ENCODE measurements around the gene CACNA1G. TPM values are rescaled to one million over a fixed set of nuclear protein-coding genes. Genes with fewer than 3 reads are reported as not detected.

Gene CACNA1G
- total RNA-seq, 1 donor from 2014 or later: 4.9 TPM

GRCh38 chr17:50635732-50635981 lies 75.1 kb downstream of the CACNA1G start:
- peak overlapping the region; percentile 47 to 58 for H3K4me3 ChIP-seq

GRCh38 chr17:50635982-50636803 lies 75.7 kb downstream of the CACNA1G start:
- TF ChIP-seq POLR2A (IDR thresholded peaks at IDR 0.05): no peak
- TF ChIP-seq POLR2AphosphoS5 (IDR thresholded peaks at IDR 0.05; ENCODE audit: insufficient read depth in 1 of 2, low read depth in 1 of 2): no peak
- no peak for TF ChIP-seq CTCF (IDR thresholded peaks at IDR 0.05)
- H3K4me1 ChIP-seq: peaks cover 55% of the 10 kb centered on the region
- intact Hi-C loops (cut with DNase I): no loop called here
- no peaks in the 10 kb centered on the region for H3K9me3 ChIP-seq
- no peak overlapping the region for H3K4me3 ChIP-seq
- H3K36me3 ChIP-seq: no peaks in the 10 kb centered on the region
- no peaks in the 10 kb centered on the region for H3K27me3 ChIP-seq
- no peak for DNase-seq (ENCODE audit: extremely low spot score in 2 of 2)
- H3K27ac ChIP-seq: no peak overlapping the region

More at GRCh38 chr17:50635732-50635981, 75.1 kb downstream of the CACNA1G start:
- H3K36me3 ChIP-seq: no peaks in the 10 kb centered on the region
- H3K4me1 ChIP-seq: peaks cover 50% of the 10 kb centered on the region
- no peaks in the 10 kb centered on the region for H3K9me3 ChIP-seq
- intact Hi-C loops (cut with DNase I): no loop called here
- H3K27me3 ChIP-seq: no peaks in the 10 kb centered on the region
- TF ChIP-seq POLR2AphosphoS5 (IDR thresholded peaks at IDR 0.05; ENCODE audit: insufficient read depth in 1 of 2, low read depth in 1 of 2): no peak
- no peak for DNase-seq (ENCODE audit: extremely low spot score in 2 of 2)
- no peak overlapping the region for H3K27ac ChIP-seq

GRCh38 chr17:50636804-50637195 lies 76.3 kb downstream of the CACNA1G start:
- Histone ChIP-seq H3K4me1 (peaks cover 54% of the 10 kb centered on the region), H3K9me3 (no peaks in the 10 kb centered on the region), H3K27me3 (no peaks in the 10 kb centered on the region), H3K27ac (no peak overlapping the region), H3K36me3 (no peaks in the 10 kb centered on the region), H3K4me3 (no peak overlapping the region)
- TF ChIP-seq CTCF (IDR thresholded peaks at IDR 0.05): no peak
- no peak for TF ChIP-seq POLR2A (IDR thresholded peaks at IDR 0.05)
- no peak for TF ChIP-seq POLR2AphosphoS5 (IDR thresholded peaks at IDR 0.05; ENCODE audit: insufficient read depth in 1 of 2, low read depth in 1 of 2)
- intact Hi-C loops (cut with DNase I): no loop called here
- no peak for DNase-seq (ENCODE audit: extremely low spot score in 2 of 2)

GRCh38 chr17:50637829-50638605 lies 77.5 kb downstream of the CACNA1G start:
- no peak for DNase-seq (ENCODE audit: extremely low spot score in 2 of 2)
- H3K4me1 ChIP-seq: peaks cover 52% of the 10 kb centered on the region
- intact Hi-C loops (cut with DNase I): no loop called here

GRCh38 chr17:50638606-50638965 lies 78.1 kb downstream of the CACNA1G start:
- Histone ChIP-seq H3K4me1 (peaks cover 56% of the 10 kb centered on the region), H3K27me3 (no peaks in the 10 kb centered on the region), H3K4me3 (no peak overlapping the region), H3K27ac (peak overlapping the region; percentile 10), H3K9me3 (no peaks in the 10 kb centered on the region), H3K36me3 (no peaks in the 10 kb centered on the region)
- TF ChIP-seq POLR2AphosphoS5 (IDR thresholded peaks at IDR 0.05; ENCODE audit: insufficient read depth in 1 of 2, low read depth in 1 of 2) (no peak), CTCF (IDR thresholded peaks at IDR 0.05) (no peak), POLR2A (IDR thresholded peaks at IDR 0.05) (no peak)
- DNase-seq (ENCODE audit: extremely low spot score in 2 of 2): no peak
- intact Hi-C loops (cut with DNase I): no loop called here

More at GRCh38 chr17:50637829-50638605, 77.5 kb downstream of the CACNA1G start:
- H3K9me3 ChIP-seq: no peaks in the 10 kb centered on the region
- no peaks in the 10 kb centered on the region for H3K36me3 ChIP-seq
- H3K27me3 ChIP-seq: no peaks in the 10 kb centered on the region
- H3K4me3 ChIP-seq: no peak overlapping the region
- no peak for TF ChIP-seq POLR2AphosphoS5 (IDR thresholded peaks at IDR 0.05; ENCODE audit: insufficient read depth in 1 of 2, low read depth in 1 of 2)
- TF ChIP-seq POLR2A (IDR thresholded peaks at IDR 0.05): no peak
- no peak for TF ChIP-seq CTCF (IDR thresholded peaks at IDR 0.05)
- H3K27ac ChIP-seq: no peak overlapping the region

All from vagina (tissue), 2 donors.